AG09309 (cell line): ENCODE measurements around the gene CD244.

Source experiments
- DNase-seq: peaks from one replicate; pipeline ENCODE4 v3.0.0-alpha.2; 2010; ENCODE audit warnings: low read depth
- H3K4me3 ChIP-seq: 2 replicates; pipeline ENCODE4 v1.5.1; 2011; ENCODE audit warnings: mild to moderate bottlenecking, low read depth, low read length, moderate library complexity; ENCODE audit not compliant: control insufficient read depth
- CTCF ChIP-seq: IDR thresholded peaks from 2 replicates; pipeline ENCODE4 v1.5.1; 2011; ENCODE audit warnings: mild to moderate bottlenecking, low read depth, low read length, inconsistent platforms; ENCODE audit not compliant: insufficient read depth, control insufficient read depth; ENCODE audit errors: missing control alignments

CD244 gene

GRCh38 chr1:160781186-160781766, 81.4 kb downstream of the CD244 start:
- DNase-seq = no peak
- TF ChIP-seq CTCF = no peak
- H3K4me3 ChIP-seq = no peak overlapping the region

- DNase-seq = no peak
- no peak for TF ChIP-seq CTCF
- H3K4me3 ChIP-seq = no peak overlapping the region
Measured at GRCh38 chr1:160780398-160780755, 82.3 kb downstream of the CD244 start.
